Activated B cell treated with CpG ODN at 0.5 μM for 24 hours (primary cell): ENCODE results near the gene ADGRG2. TPM values are rescaled to one million over a fixed set of nuclear protein-coding genes. Genes with fewer than 3 reads are reported as not detected.

Experiments
- ATAC-seq: fragments of 200-7000 bp; cut with Tn5 transposase; one replicate; pipeline ENCODE4 v1.10.0; 2021; ENCODE audit warnings: low read depth, mild to moderate bottlenecking, moderate library complexity
- CTCF ChIA-PET: fragments of 350-600 bp; sonication (Branson Sonifier 250); formaldehyde crosslinking; loops from one replicate; lab custom pipeline; 2021; ENCODE audit warnings: antibody characterized with exemption; lab: Charles Lee
- POLR2A ChIA-PET: fragments of 350-600 bp; sonication (Branson Sonifier 250); formaldehyde crosslinking; loops from one replicate; lab custom pipeline; 2021; ENCODE audit warnings: antibody characterized with exemption; lab: Charles Lee
- DNase-seq: peaks from one replicate; pipeline ENCODE4 v3.0.0; 2022
- H3K27ac Mint-ChIP-seq: one replicate; pipeline ENCODE4 v1.8.0; 2020; ENCODE audit warnings: mixed read lengths
- H3K27me3 Mint-ChIP-seq: one replicate; pipeline ENCODE4 v1.8.0; 2021; ENCODE audit warnings: mixed read lengths
- H3K36me3 Mint-ChIP-seq: one replicate; pipeline ENCODE4 v1.8.0; 2021; ENCODE audit warnings: low read depth, mixed read lengths
- H3K4me1 Mint-ChIP-seq: one replicate; pipeline ENCODE4 v1.8.0; 2021; ENCODE audit warnings: mixed read lengths
- H3K4me3 Mint-ChIP-seq: one replicate; pipeline ENCODE4 v1.8.0; 2020; ENCODE audit warnings: mild to moderate bottlenecking, mixed read lengths
- H3K9me3 Mint-ChIP-seq: one replicate; pipeline ENCODE4 v1.8.0; 2020; ENCODE audit warnings: mixed read lengths
- CTCF ChIP-seq: fragments of 200-600 bp; IDR thresholded peaks from one replicate; pipeline ENCODE4 v1.8.0; 2022; ENCODE audit warnings: antibody characterized with exemption, mild to moderate bottlenecking
- intact Hi-C: fragments of 100-400 bp; cut with micrococcal nuclease; formaldehyde crosslinking; loops from one replicate; pipeline ENCODE4 v1.15.1; 2024
- total RNA-seq: library from RNA; stranded (reverse); gene quantifications from 2 replicates; pipeline ENCODE4 v1.2.3, GENCODE V29; 2022

ADGRG2 gene
- total RNA-seq, 1 donor from 2014 or later: not detected

DNA sequence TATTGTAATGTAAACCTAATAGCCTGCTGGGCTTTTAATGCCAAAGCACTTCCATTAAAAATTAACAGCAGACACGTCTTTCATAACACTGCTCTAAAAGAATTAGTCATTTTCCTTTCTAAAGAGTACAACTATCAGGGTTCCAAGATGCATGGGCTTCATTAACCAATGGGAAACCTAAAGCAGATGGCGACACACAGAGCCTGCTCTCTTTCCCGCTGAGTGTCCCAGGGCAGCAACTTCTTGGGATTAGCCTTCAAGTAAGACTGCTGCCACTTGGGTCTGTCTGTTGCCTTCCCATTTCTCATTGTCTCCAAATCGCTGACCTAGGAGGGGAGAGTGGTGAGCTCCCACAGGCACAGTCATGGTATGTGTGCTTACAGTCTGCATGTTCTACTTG, 124.4 kb downstream of the ADGRG2 start:
- Mint-ChIP-seq H3K36me3 (no peaks in the 10 kb centered on the region), H3K4me1 (no peaks in the 10 kb centered on the region), H3K9me3 (no peaks in the 10 kb centered on the region), H3K27ac (no peak overlapping the region), H3K4me3 (no peak overlapping the region), H3K27me3 (no peaks in the 10 kb centered on the region)
- CTCF ChIA-PET: no interaction called here
- TF ChIP-seq CTCF: no peak
- DNase-seq: no peak
- ATAC-seq: no peak
- intact Hi-C loops: no loop called here
- POLR2A ChIA-PET: no interaction called here

DNA sequence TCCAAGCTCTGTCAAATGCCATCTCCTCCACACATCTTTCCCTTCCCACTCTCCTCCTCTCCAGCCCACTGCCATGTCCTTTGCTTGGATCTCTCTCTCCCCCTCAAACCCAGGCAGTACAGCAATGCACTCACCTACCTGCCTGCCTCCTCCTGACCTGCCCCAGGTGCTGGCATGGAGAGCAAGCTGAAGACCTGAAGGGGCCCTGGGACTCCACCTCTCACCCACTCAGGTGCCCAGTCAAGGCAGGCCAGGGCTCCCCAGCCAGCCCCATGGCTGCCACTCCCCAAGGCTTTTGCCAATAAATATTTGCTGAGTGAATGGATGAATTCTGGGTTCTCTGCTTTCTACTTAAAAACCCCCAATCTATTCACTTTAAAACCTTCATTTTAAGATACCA, 125.7 kb downstream of the ADGRG2 start:
- Mint-ChIP-seq H3K9me3 (no peaks in the 10 kb centered on the region), H3K36me3 (no peaks in the 10 kb centered on the region), H3K27me3 (no peaks in the 10 kb centered on the region), H3K27ac (no peak overlapping the region), H3K4me1 (no peaks in the 10 kb centered on the region), H3K4me3 (no peak overlapping the region)
- CTCF ChIA-PET: no interaction called here
- no peak for DNase-seq
- POLR2A ChIA-PET: no interaction called here
- TF ChIP-seq CTCF: no peak
- no peak for ATAC-seq
- intact Hi-C loops: no loop called here

DNA sequence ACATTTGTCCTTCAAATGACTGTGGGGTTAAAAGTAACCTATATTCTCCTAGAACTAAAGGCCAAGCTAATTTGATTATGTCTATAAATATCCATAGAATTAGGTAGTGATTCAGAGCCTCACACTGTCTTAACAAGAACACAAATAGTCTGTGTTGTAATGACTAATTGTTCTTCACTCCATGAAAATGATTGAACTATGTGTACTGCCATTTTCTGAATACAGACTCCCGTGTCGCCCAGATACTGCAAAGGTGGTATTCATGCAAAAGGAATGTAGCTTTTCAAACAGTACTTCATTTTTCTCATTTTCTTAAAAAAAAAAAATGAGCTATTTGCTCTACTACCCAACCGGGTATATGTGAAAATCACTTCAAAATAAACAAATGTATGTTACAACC, 127.0 kb downstream of the ADGRG2 start:
- H3K4me1 Mint-ChIP-seq: no peaks in the 10 kb centered on the region
- intact Hi-C loops: no loop called here
- no peak for TF ChIP-seq CTCF
- no peaks in the 10 kb centered on the region for H3K27me3 Mint-ChIP-seq
- H3K27ac Mint-ChIP-seq: no peak overlapping the region
- H3K36me3 Mint-ChIP-seq: no peaks in the 10 kb centered on the region
- H3K9me3 Mint-ChIP-seq: no peaks in the 10 kb centered on the region
- no peak overlapping the region for H3K4me3 Mint-ChIP-seq
- POLR2A ChIA-PET: no interaction called here
- DNase-seq: no peak
- no peak for ATAC-seq
- CTCF ChIA-PET: no interaction called here

GRCh38 chrX:18994713-18995112, 127.6 kb downstream of the ADGRG2 start:
- no peak for DNase-seq
- H3K4me1 Mint-ChIP-seq: no peaks in the 10 kb centered on the region
- H3K27me3 Mint-ChIP-seq: no peaks in the 10 kb centered on the region
- no peaks in the 10 kb centered on the region for H3K36me3 Mint-ChIP-seq
- no peaks in the 10 kb centered on the region for H3K9me3 Mint-ChIP-seq
- H3K27ac Mint-ChIP-seq: no peak overlapping the region
- POLR2A ChIA-PET: no interaction called here
- no peak for ATAC-seq
- intact Hi-C loops: no loop called here
- no peak overlapping the region for H3K4me3 Mint-ChIP-seq
- no peak for TF ChIP-seq CTCF
- CTCF ChIA-PET: no interaction called here

DNA sequence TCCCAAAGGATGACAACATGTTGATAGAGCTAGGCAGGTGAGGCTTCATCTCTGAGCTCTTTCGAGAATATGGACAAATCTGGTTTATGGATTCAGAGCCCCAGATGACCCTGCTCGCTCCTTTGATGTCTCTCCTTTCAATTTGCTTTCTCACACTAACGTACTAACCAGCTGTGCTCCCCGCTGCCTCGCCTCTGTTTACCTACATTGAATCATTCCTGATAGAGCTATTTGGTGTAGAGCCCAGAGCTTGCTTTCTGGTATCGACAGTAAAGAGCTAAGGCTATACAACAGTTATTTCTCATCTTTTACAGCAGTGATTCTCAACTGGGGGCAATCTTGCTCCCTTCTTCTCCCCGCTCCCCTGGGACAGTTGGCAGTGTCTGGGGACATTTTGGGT, 129.4 kb downstream of the ADGRG2 start:
- POLR2A ChIA-PET: no interaction called here
- Mint-ChIP-seq H3K4me1 (no peaks in the 10 kb centered on the region), H3K27ac (no peak overlapping the region)

More for the DNA sequence above, 129.4 kb downstream of the ADGRG2 start:
- Mint-ChIP-seq H3K36me3 (no peaks in the 10 kb centered on the region), H3K9me3 (no peaks in the 10 kb centered on the region), H3K4me3 (no peak overlapping the region), H3K27me3 (no peaks in the 10 kb centered on the region)
- intact Hi-C loops: no loop called here
- no peak for TF ChIP-seq CTCF
- no peak for ATAC-seq
- DNase-seq: no peak
- CTCF ChIA-PET: interaction anchor here (1.3 kb wide), 1 partner anchor 106 kb away, joined by 3 read pairs; no protein-coding TSS in a partner anchor
